HG02943 (cell line): ENCODE data around the gene EDC4.

Experiments used
- ATAC-seq: cut with Tn5 transposase; IDR thresholded peaks from one replicate; pipeline ENCODE4 v1.9.1; 2021; ENCODE audit warnings: mild to moderate bottlenecking, low read depth, moderate library complexity; ENCODE audit not compliant: unreplicated experiment

EDC4 gene

DNA sequence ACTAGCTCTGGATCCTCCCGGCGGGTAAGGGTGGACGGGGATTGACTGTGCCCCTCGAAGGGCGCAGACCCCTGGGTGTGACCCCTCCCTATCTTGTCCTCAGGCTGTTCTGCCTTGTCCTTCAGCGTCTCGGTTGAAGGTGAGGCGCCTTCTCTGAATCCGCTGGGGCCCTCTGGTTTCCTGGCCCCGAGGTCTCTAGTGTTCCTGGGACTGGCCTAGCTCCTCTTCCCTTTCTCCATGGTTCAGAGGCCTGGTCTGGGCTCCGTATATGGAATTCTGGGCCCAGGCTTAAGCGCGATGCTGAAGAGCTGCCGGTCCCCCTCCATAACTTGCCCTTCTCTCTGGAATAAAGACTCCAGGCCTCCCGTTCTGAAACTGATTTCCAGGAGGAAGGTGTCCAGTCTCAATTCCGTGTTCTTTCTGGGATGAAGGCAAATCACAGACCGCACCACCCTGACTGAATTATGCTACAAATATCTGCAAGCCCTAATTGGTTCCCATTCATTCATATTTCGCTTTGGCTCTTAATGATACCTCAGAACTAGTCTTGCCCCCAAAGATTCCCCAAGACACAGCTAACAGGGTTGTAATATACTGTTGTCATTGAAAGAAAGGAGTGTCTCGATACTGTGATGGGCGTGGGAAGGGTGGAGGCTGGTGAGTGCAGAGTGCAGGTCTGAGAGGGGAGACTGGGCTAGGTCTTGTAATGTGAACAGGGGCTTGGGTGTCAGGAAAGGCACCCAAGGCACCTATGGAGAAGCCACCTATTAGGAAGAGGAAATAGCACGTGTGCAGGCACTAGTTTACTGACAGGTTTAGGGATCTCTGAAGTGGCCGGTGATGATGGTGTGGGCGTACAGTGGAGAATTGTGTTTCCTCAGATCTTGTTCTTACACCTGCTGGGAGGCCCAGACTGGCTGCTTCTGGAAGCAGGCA lies 851 bp downstream of the EDC4 start:
- ATAC-seq: no peak

DNA sequence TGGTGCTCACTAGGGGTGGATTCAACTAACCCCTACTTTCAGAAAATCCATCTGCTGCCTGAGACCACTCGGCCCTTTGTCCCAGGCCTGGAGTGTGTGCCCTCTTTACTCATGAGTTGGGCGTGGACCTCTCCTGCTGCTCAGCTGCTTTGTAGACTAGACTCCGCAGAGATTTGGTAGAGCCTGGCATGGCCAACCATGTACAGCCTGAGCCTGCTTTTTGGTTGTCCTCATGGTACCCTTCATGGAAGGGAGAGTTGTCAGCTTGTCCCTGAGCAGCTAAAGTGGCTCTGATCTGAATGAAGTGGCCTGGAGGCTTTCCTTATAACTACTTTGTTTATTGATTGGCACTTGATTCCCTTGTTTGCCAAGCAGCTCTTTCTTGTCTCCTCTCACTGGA lies 1.5 kb downstream of the EDC4 start:
- ATAC-seq: no peak

GRCh38 chr16:67877064-67877463 lies 4.2 kb downstream of the EDC4 start:
- no peak for ATAC-seq

- no peak for ATAC-seq
These were observed 5.4 kb downstream of the EDC4 start for GRCh38 chr16:67878232-67878631.

GRCh38 chr16:67878846-67879245 lies 6.0 kb downstream of the EDC4 start:
- no peak for ATAC-seq

- ATAC-seq: no peak
These were observed 6.6 kb downstream of the EDC4 start for GRCh38 chr16:67879462-67879861.

DNA sequence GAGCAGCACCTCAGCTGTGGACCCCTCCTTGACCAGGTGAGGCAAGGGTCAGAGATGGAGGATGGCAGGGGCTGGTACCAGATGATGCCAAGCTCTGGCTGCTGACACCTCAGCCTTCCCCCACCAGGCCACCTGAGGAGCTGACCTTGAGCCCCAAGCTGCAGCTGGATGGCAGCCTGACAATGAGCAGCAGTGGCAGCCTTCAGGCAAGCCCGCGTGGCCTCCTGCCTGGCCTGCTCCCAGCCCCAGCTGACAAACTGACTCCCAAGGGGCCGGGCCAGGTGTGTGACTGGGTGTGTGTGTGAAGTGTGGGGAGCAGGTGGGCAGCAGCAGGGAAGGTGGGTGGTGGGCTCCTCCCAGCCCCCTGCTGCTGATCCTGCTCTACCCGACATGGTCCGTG lies 7.1 kb downstream of the EDC4 start:
- ATAC-seq: no peak

- ATAC-seq: no peak
These were observed 7.7 kb downstream of the EDC4 start for GRCh38 chr16:67880584-67880983.

GRCh38 chr16:67881621-67882161 lies 8.8 kb downstream of the EDC4 start:
- ATAC-seq: no peak

DNA sequence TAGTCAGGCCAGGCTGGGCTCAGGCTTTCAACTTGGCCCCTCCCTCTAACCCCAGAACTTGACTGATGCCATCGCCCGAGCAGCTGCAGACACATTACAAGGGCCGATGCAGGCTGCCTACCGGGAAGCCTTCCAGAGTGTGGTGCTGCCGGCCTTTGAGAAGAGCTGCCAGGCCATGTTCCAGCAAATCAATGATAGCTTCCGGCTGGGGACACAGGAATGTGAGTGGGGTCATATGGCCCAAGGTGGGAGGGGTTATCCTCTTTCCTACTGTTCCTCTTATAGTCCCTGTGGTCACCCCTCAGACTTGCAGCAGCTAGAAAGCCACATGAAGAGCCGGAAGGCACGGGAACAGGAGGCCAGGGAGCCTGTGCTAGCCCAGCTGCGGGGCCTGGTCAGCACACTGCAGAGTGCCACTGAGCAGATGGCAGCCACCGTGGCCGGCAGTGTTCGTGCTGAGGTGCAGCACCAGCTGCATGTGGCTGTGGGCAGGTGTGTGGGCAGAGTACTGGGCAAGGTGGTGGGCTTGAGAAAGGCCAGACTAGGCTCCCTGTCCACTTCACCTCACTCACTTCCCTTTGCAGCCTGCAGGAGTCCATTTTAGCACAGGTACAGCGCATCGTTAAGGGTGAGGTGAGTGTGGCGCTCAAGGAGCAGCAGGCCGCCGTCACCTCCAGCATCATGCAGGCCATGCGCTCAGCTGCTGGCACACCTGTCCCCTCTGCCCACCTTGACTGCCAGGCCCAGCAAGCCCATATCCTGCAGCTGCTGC lies 9.7 kb downstream of the EDC4 start:
- no peak for ATAC-seq

DNA sequence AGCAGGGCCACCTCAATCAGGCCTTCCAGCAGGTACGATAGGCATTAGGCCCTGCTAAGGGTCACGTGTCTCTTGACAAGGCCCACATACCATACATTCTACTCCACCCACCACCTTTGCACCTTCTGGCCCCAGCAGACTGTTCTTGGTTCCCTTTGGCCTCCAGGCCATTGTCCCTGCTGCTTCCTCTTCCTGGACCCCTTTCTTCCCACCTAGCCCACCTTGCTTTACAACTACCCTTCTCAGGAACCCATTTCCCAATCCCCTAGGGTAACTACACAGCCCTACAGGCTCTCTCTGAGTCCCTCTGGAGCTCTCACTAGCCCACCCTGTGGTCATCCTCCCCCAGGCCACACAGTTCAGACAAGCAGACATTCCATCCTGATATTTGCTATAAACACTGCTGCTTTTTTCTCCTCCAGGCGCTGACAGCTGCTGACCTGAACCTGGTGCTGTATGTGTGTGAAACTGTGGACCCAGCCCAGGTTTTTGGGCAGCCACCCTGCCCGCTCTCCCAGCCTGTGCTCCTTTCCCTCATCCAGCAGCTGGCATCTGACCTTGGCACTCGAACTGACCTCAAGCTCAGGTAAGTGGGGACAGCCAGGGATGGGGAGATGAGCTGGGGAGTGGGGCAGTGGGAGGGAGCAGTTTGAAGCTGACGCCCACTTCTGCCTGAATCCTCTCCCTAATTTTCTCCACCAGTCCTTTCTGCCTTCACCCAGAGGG lies 10.5 kb downstream of the EDC4 start:
- ATAC-seq: no peak

DNA sequence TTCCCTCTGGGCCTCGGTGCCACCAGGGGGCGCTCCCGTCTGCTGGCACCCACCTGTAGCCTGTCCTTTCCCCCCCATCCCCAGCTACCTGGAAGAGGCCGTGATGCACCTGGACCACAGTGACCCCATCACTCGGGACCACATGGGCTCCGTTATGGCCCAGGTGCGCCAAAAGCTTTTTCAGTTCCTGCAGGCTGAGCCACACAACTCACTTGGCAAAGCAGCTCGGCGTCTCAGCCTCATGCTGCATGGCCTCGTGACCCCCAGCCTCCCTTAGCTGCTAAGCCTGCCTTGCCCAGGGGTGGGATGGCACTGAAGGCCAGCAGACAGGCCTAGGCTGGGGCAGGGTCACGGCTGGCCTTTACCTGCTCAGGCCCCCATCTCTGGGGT lies 11.0 kb downstream of the EDC4 start:
- no peak for ATAC-seq

DNA sequence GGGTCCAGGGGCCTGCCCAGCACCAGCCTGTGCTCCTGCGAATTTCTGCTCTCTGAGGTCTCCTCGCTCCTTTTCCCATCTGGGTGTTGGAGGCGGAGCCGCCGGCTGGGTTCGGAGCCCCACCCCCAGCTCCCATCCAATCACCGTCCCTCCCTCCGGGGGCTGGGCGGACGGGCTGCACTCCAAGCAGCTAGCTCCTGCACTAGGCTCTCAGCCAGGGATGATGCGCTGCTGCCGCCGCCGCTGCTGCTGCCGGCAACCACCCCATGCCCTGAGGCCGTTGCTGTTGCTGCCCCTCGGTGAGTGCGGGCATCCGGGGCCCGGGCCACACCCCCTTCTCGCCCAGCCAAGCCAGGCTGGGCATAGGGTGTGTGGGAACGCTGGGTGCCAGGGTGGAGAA lies 11.8 kb downstream of the EDC4 start, which contains the start of gene NRN1L:
Gene NRN1L (plus strand): TSS at position 202 of the 400 bp plus-strand sequence. CDS start 19 bp downstream, at position 221.
- no peak for ATAC-seq

GRCh38 chr16:67885545-67885944 lies 12.7 kb downstream of the EDC4 start:
- ATAC-seq: no peak

GRCh38 chr16:67885976-67886375 lies 13.1 kb downstream of the EDC4 start:
- ATAC-seq: no peak

DNA sequence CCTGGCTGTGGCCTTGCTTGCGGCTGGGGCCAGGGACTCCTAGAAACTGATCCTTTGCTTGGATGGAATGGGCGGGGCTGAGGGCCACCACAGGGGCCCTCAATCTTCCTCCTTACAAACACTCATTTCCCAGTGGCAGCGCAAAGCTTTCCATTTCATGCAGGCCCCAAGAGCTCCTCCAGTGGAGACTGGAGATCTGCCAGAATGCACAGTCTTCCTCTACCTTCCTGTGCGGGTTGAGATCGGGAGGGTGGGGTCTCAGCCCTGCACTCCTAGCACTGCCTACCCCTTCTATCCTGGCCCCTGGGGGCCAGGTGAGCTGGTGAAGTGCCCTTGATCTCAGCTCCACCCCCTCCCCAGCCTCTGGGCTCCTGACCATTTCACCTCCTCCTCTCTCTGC lies 13.5 kb downstream of the EDC4 start:
- no peak for ATAC-seq

DNA sequence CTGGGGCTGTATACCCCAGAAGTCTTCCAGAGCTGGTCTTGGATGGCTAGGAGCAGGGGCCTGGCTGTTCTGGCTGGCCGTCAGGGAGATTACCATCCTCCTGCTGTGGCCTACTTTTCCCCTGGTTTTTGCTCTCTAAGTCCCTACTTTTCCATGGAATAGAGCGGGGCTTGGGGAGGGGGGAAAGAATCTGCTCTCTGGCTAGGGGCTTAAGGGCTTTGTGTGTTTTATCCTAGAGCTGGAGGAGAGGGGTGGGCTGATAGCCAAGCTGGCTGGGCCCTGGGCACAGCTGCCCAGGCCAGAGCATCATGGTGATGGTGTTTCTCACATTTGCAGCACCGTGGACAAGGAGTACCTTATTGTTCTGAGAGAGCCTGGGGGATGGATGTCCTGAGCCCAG lies 15.5 kb downstream of the EDC4 start:
- ATAC-seq: no peak

GRCh38 chr16:67892375-67892774 lies 19.5 kb downstream of the EDC4 start:
- no peak for ATAC-seq

DNA sequence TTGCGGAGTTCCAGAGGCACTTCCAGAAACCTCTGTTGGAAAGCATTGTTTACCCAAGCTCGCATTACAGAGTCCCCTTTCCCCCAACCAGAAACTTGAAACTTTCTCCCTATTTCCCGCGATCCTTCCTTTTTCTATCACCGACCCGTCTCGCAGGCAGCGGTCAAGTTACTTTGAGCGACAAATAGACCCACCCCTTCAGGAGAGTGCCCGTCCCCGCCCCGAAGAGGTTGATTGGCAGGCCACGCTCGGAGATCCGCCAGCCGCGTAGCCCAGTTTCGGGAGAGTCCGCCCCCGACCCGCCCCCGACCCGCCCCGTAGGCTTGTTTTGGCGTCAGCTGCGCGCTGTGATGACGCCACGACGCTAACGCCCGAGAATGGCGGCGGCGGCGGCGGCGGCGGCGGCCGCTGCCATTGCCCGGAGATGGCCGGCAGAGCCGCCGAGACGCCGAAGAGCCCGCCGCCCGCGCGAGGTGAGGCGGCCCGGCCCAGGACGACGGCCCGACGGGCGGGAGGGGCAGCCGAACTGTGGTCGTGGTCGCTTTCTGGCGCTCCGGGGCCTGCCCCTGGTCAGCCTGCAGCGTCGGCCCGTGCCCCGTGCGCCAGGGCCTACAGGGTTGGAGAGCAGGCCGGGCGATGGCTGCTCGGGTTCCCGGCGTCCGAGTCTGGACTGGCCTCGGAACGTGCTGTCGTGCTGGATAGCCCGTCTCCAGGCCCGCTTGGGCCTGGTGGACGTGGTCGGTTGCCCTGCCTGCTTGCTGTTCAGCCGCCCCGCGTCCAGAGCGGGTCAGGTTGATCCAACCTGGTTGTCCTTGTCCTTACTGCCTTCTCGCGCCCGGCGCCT lies 20.3 kb downstream of the EDC4 start, which contains the start of gene PSKH1:
Gene PSKH1 (plus strand): TSS at position 356 of the 844 bp plus-strand sequence. CDS start 15,496 bp downstream, outside the sequence.
- ATAC-seq: peak; percentile 85
